Glutamatergic neuron (in vitro differentiated cells): ENCODE results near the gene RCBTB2. TPM values are rescaled to one million over a fixed set of nuclear protein-coding genes. Genes with fewer than 3 reads are reported as not detected.

Experiments
- DNase-seq: peaks from one replicate; pipeline ENCODE4 v3.0.0; 2022
- H3K27ac Mint-ChIP-seq: one replicate; pipeline ENCODE4 v1.8.0; 2020; ENCODE audit warnings: mild to moderate bottlenecking, mixed read lengths, inconsistent platforms; ENCODE audit not compliant: unreplicated experiment
- H3K27me3 Mint-ChIP-seq: one replicate; pipeline ENCODE4 v1.8.0; 2020; ENCODE audit warnings: mild to moderate bottlenecking, moderate library complexity, mixed read lengths, inconsistent platforms; ENCODE audit not compliant: unreplicated experiment
- H3K36me3 Mint-ChIP-seq: one replicate; pipeline ENCODE4 v1.8.0; 2020; ENCODE audit warnings: mild to moderate bottlenecking, mixed read lengths, inconsistent platforms; ENCODE audit not compliant: unreplicated experiment
- H3K4me1 Mint-ChIP-seq: one replicate; pipeline ENCODE4 v1.8.0; 2020; ENCODE audit warnings: mild to moderate bottlenecking, low read depth, mixed read lengths, inconsistent platforms; ENCODE audit not compliant: unreplicated experiment
- H3K4me3 Mint-ChIP-seq: one replicate; pipeline ENCODE4 v1.8.0; 2020; ENCODE audit warnings: mild to moderate bottlenecking, mixed read lengths, inconsistent platforms; ENCODE audit not compliant: unreplicated experiment
- H3K9me3 Mint-ChIP-seq: one replicate; pipeline ENCODE4 v1.8.0; 2020; ENCODE audit warnings: mild to moderate bottlenecking, moderate library complexity, mixed read lengths, inconsistent platforms; ENCODE audit not compliant: unreplicated experiment
- CTCF ChIP-seq: fragments of 200-600 bp; sonication (generic); IDR thresholded peaks from one replicate; pipeline ENCODE4 v1.5.0; 2021; ENCODE audit not compliant: partially characterized antibody, unreplicated experiment
- total RNA-seq: library from RNA; stranded (reverse); fragmentation: NEBNext Ultra II Directional; extraction: Animal tissue kit (Norgen Biotek cat#: 25700); gene quantifications from one replicate; pipeline ENCODE4 v1.2.1, GENCODE V29; 2021; ENCODE audit not compliant: unreplicated experiment

The RCBTB2 gene
- total RNA-seq, 1 donor from 2014 or later, result 7.4 TPM

DNA sequence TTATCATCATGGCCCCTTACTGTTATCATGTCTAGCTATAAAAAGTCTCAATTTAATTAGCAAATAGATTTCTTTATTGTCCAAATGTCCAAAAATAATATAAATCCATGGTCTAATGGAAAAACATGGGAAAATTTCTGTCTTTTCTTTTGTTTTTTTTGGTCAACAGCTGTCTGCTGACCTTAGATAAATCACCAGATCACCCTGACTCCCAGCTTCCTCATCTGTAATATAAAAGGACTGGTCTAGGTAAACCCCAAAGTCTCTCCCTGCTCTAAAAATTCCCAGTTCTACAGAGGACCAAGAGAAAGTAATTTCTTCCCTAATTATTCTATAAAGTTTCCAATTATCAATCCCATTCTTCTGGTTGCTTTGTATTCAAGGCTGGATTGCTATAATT lies 30.7 kb upstream of the RCBTB2 start:
- TF ChIP-seq CTCF, result no peak
- Mint-ChIP-seq H3K9me3 (no peaks in the 10 kb centered on the region), H3K4me3 (no peak overlapping the region)

DNA sequence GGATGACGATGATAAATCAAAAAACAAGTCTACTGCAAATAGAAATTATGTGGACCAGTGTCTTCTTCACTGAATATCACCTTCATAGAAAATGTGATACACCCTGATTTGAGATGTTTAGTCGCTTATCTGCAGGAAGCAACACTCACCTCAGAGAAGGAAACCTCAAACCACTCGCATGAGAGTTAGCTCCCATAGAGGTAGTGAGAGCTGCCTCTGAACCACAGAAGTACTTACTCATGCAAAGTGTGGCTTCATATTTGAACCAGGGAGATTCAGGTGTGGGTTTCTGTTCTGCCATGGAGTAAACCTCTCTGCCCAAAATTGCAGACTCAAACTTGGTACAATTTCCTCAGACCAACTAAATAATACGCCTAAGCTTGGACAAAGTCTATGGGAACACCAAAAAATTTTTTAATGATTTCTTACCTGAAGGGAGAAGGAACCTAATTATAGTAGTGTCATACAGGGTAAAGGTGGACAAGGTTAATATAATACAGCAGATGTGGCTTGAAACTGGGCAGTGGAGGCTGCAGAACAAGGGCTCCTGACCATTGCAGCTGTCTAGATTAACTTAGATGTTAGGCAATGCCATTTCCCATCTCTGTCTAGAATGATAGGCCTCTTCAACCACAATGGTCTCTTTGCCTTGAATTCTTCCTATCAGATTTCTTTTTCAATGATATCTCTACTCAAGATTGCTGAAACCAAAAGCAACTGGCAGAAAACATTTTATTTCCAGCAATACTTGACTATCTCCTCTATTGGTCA lies 29.6 kb upstream of the RCBTB2 start:
- H3K4me3 Mint-ChIP-seq, result no peak overlapping the region
- no peak for TF ChIP-seq CTCF
- no peaks in the 10 kb centered on the region for H3K4me1 Mint-ChIP-seq
- no peak for DNase-seq
- H3K27ac Mint-ChIP-seq, result no peak overlapping the region
- no peaks in the 10 kb centered on the region for H3K27me3 Mint-ChIP-seq
- no peaks in the 10 kb centered on the region for H3K36me3 Mint-ChIP-seq
- no peaks in the 10 kb centered on the region for H3K9me3 Mint-ChIP-seq

More for the DNA sequence above, 30.7 kb upstream of the RCBTB2 start:
- H3K27me3 Mint-ChIP-seq, result no peaks in the 10 kb centered on the region
- no peaks in the 10 kb centered on the region for H3K4me1 Mint-ChIP-seq
- no peaks in the 10 kb centered on the region for H3K36me3 Mint-ChIP-seq
- no peak overlapping the region for H3K27ac Mint-ChIP-seq
- no peak for DNase-seq

GRCh38 chr13:48561466-48562235 lies 28.8 kb upstream of the RCBTB2 start:
- no peak for TF ChIP-seq CTCF
- Mint-ChIP-seq H3K27me3 (no peaks in the 10 kb centered on the region), H3K9me3 (no peaks in the 10 kb centered on the region), H3K27ac (no peak overlapping the region), H3K36me3 (no peaks in the 10 kb centered on the region), H3K4me1 (no peaks in the 10 kb centered on the region), H3K4me3 (no peak overlapping the region)
- DNase-seq, result no peak

GRCh38 chr13:48560657-48561337 lies 27.9 kb upstream of the RCBTB2 start:
- Mint-ChIP-seq H3K27ac (no peak overlapping the region), H3K9me3 (no peaks in the 10 kb centered on the region), H3K27me3 (peaks cover 2% of the 10 kb centered on the region), H3K36me3 (no peaks in the 10 kb centered on the region), H3K4me3 (no peak overlapping the region), H3K4me1 (no peaks in the 10 kb centered on the region)
- TF ChIP-seq CTCF, result no peak
- no peak for DNase-seq
